GF-D8 (cell line): Measurements from ENCODE around the gene CEP68.
"Not testable (repeated sequence)": the region's sequence is repeated elsewhere in the genome, so short reads cannot be mapped to it uniquely, and the experiment has no call there.

Source experiments
- DNase-seq: peaks from one replicate; lab custom pipeline; 2025; lab: John Stamatoyannopoulos, UW

Gene CEP68

GRCh38 chr2:65081232-65081685 is 25.0 kb downstream of the CEP68 start:
- DNase-seq, result peak; percentile 93

GRCh38 chr2:65085148-65085547 is 28.9 kb downstream of the CEP68 start:
- DNase-seq, result no peak

GRCh38 chr2:65092791-65093190 is 36.6 kb downstream of the CEP68 start:
- no peak for DNase-seq

- no peak for DNase-seq
Measured at GRCh38 chr2:65093211-65093610, 37.0 kb downstream of the CEP68 start.

- no peak for DNase-seq
Measured at GRCh38 chr2:65096948-65097347, 40.7 kb downstream of the CEP68 start.

- no peak for DNase-seq
Measured at GRCh38 chr2:65097844-65098243, 41.6 kb downstream of the CEP68 start.

GRCh38 chr2:65098741-65099140 is 42.5 kb downstream of the CEP68 start:
- no peak for DNase-seq

GRCh38 chr2:65101071-65101470 is 44.9 kb downstream of the CEP68 start:
- no peak for DNase-seq

- DNase-seq, result no peak
Measured at GRCh38 chr2:65103013-65103715, 46.9 kb downstream of the CEP68 start.

GRCh38 chr2:65107530-65107929 is 51.3 kb downstream of the CEP68 start:
- DNase-seq, result no peak

GRCh38 chr2:65108780-65109179 is 52.6 kb downstream of the CEP68 start:
- no peak for DNase-seq

- DNase-seq, result no peak
Measured at GRCh38 chr2:65112633-65113032, 56.4 kb downstream of the CEP68 start.

- no peak for DNase-seq
Measured at GRCh38 chr2:65113229-65113628, 57.0 kb downstream of the CEP68 start.

- no peak for DNase-seq
Measured at GRCh38 chr2:65113816-65114215, 57.6 kb downstream of the CEP68 start.

- no peak for DNase-seq
Measured at GRCh38 chr2:65114921-65115320, 58.7 kb downstream of the CEP68 start.

- DNase-seq, result no peak
Measured at GRCh38 chr2:65116645-65117044, 60.4 kb downstream of the CEP68 start.

GRCh38 chr2:65120990-65121693 is 64.9 kb downstream of the CEP68 start:
- DNase-seq, result no peak

GRCh38 chr2:65122313-65122712 is 66.1 kb downstream of the CEP68 start:
- no peak for DNase-seq

- not testable (repeated sequence) for DNase-seq
Measured at GRCh38 chr2:65125457-65125856, 69.2 kb downstream of the CEP68 start.

- DNase-seq, result peak; percentile 75
Measured at GRCh38 chr2:65128297-65129190, 72.3 kb downstream of the CEP68 start.

- no peak for DNase-seq
Measured at GRCh38 chr2:65129286-65129825, 73.1 kb downstream of the CEP68 start.
